SK-N-SH (cell line): ENCODE data around the gene OR6B3. TPM values are rescaled to one million over a fixed set of nuclear protein-coding genes. Genes with fewer than 3 reads are reported as not detected.
"Not testable (repeated sequence)": the region's sequence is repeated elsewhere in the genome, so short reads cannot be mapped to it uniquely, and the experiment has no call there.

Experiments used
- CTCF ChIA-PET: fragments of 300-600, 350-600 bp; formaldehyde crosslinking; extraction: SDS; loops from one replicate; lab custom pipeline; 2021; lab: Yijun Ruan, JAX
- POLR2A ChIA-PET: fragments of 350-600 bp; sonication (Branson Sonifier 250); formaldehyde crosslinking; extraction: SDS; loops from one replicate; lab custom pipeline; 2020; ENCODE audit warnings: antibody characterized with exemption, inconsistent platforms; lab: Yijun Ruan, JAX
- DNase-seq: peaks from one replicate; pipeline ENCODE4 v3.0.0; 2012
- H2AFZ ChIP-seq: fragments of 200-600 bp; sonication (generic); 2 replicates; pipeline ENCODE4 v1.8.1; 2016; ENCODE audit warnings: antibody characterized with exemption, mild to moderate bottlenecking, low read depth
- H3F3A ChIP-seq: fragments of 200-600 bp; sonication (generic); replicated peaks from 2 replicates; pipeline ENCODE3; 2016; ENCODE audit warnings: antibody characterized with exemption, mild to moderate bottlenecking; ENCODE audit not compliant: insufficient read depth
- H3K27ac ChIP-seq, 2 experiments: fragments of 200-500 bp in 1 of 2; fragments of 200-600 bp in 1 of 2; sonication (Bioruptor generic) in 1 of 2; sonication (generic), shearing (Covaris generic) in 1 of 2; 2 replicates each; pipeline versions ENCODE4 v1.5.1 to v1.6.1; 2014 to 2016; ENCODE audit warnings: low read depth in 2 of 2, inconsistent platforms in 1 of 2, low read length in 1 of 2, mild to moderate bottlenecking in 1 of 2, mixed read lengths in 1 of 2
- H3K27me3 ChIP-seq: fragments of 200-600 bp; sonication (generic), shearing (Covaris generic); 2 replicates; pipeline ENCODE4 v1.6.1; 2016; ENCODE audit warnings: mixed run types; ENCODE audit not compliant: insufficient read depth
- H3K36me3 ChIP-seq, 2 experiments: fragments of 200-500 bp in 1 of 2; fragments of 200-600 bp in 1 of 2; sonication (Bioruptor generic) in 1 of 2; sonication (generic) in 1 of 2; replicated peaks in 1 of 2; 2 replicates each; pipeline versions ENCODE3 to v1.5.1; 2014 to 2016; ENCODE audit warnings: low read length in 1 of 2, mild to moderate bottlenecking in 1 of 2; ENCODE audit not compliant: insufficient read depth in 2 of 2, control insufficient read depth in 1 of 2
- H3K4me1 ChIP-seq, 2 experiments: fragments of 200-500 bp in 1 of 2; fragments of 200-600 bp in 1 of 2; sonication (Bioruptor generic) in 1 of 2; sonication (generic), shearing (Covaris generic) in 1 of 2; 2 replicates each; pipeline versions ENCODE4 v1.5.1 to v1.6.1; 2014 to 2016; ENCODE audit warnings: low read depth in 1 of 2, low read length in 1 of 2, mixed run types in 1 of 2; ENCODE audit not compliant: insufficient read depth in 2 of 2, control insufficient read depth in 1 of 2
- H3K4me2 ChIP-seq: fragments of 200-600 bp; sonication (generic), shearing (Covaris generic); 2 replicates; pipeline ENCODE4 v1.6.1; 2017; ENCODE audit warnings: mixed run types
- H3K4me3 ChIP-seq, 2 experiments: fragments of 200-500 bp in 1 of 2; fragments of 200-600 bp in 1 of 2; sonication (Bioruptor generic) in 1 of 2; sonication (generic), shearing (Covaris generic) in 1 of 2; 2 replicates each; pipeline versions ENCODE4 v1.5.1 to v1.8.1; 2014 to 2016; ENCODE audit warnings: low read depth in 2 of 2, inconsistent platforms in 1 of 2, low read length in 1 of 2, mild to moderate bottlenecking in 1 of 2, mixed read lengths in 1 of 2, moderate library complexity in 1 of 2
- H3K79me2 ChIP-seq: fragments of 200-600 bp; sonication (generic); 2 replicates; pipeline ENCODE4 v1.8.1; 2017; ENCODE audit warnings: mild to moderate bottlenecking; ENCODE audit not compliant: insufficient read depth
- H3K9ac ChIP-seq: fragments of 200-600 bp; sonication (generic); 2 replicates; pipeline ENCODE4 v1.6.1; 2017; ENCODE audit warnings: mixed run types
- H3K9me2 ChIP-seq: fragments of 200-600 bp; sonication (generic); 2 replicates; pipeline ENCODE4 v1.6.1; 2017; ENCODE audit warnings: mixed run types
- H3K9me3 ChIP-seq: fragments of 200-600 bp; sonication (generic); 2 replicates; pipeline ENCODE4 v1.6.1; 2017; ENCODE audit warnings: mixed run types, mild to moderate bottlenecking, moderate library complexity
- H4K20me1 ChIP-seq: fragments of 200-600 bp; sonication (generic); 2 replicates; pipeline ENCODE4 v1.6.1; 2017; ENCODE audit warnings: mild to moderate bottlenecking, mixed run types; ENCODE audit not compliant: insufficient read depth
- EZH2phosphoT487 ChIP-seq: fragments of 200-600 bp; sonication (generic); IDR thresholded peaks from 2 replicates; pipeline ENCODE4 v1.6.1; 2017; ENCODE audit warnings: low read depth, mixed run types, mild to moderate bottlenecking, antibody characterized with exemption, moderate library complexity, borderline replicate concordance
- FOSL2 ChIP-seq: IDR thresholded peaks from 2 replicates; pipeline ENCODE4 v1.4.0; 2012; ENCODE audit warnings: low read depth, mild to moderate bottlenecking, moderate library complexity, borderline replicate concordance
- FOXJ3 ChIP-seq: sonication (generic); formaldehyde crosslinking; IDR thresholded peaks from 2 replicates; pipeline ENCODE4 v1.5.1; 2020; ENCODE audit warnings: mild to moderate bottlenecking, missing genetic modification reagents
- FOXM1 ChIP-seq: IDR thresholded peaks from 2 replicates; pipeline ENCODE4 v1.4.0; 2012; ENCODE audit warnings: low read depth, mild to moderate bottlenecking
- GABPA ChIP-seq: IDR thresholded peaks from 2 replicates; pipeline ENCODE4 v1.4.0; 2012; ENCODE audit warnings: low read depth, mild to moderate bottlenecking
- GATA2 ChIP-seq: sonication (generic); formaldehyde crosslinking; IDR thresholded peaks from 2 replicates; pipeline ENCODE4 v1.5.0; 2020; ENCODE audit warnings: mild to moderate bottlenecking, missing genetic modification reagents
- MXI1 ChIP-seq: IDR thresholded peaks from 2 replicates; pipeline ENCODE4 v1.6.1; 2012; ENCODE audit warnings: mild to moderate bottlenecking, low read depth, low read length, improper control_type of control experiment
- NRF1 ChIP-seq: IDR thresholded peaks from 2 replicates; pipeline ENCODE4 v1.6.1; 2012; ENCODE audit warnings: low read depth, mild to moderate bottlenecking, low read length
- RCOR1 ChIP-seq: fragments of 150-350 bp; IDR thresholded peaks from 2 replicates; pipeline ENCODE4 v1.6.1; 2017; ENCODE audit warnings: antibody characterized with exemption, low read length
- RFX5 ChIP-seq: IDR thresholded peaks from 2 replicates; pipeline ENCODE4 v1.6.1; 2012; ENCODE audit warnings: mild to moderate bottlenecking, improper control_type of control experiment, low read length
- RXRA ChIP-seq: IDR thresholded peaks from 2 replicates; pipeline ENCODE4 v1.4.0; 2012; ENCODE audit warnings: low read depth, mild to moderate bottlenecking, borderline replicate concordance
- SMC3 ChIP-seq: IDR thresholded peaks from 2 replicates; pipeline ENCODE4 v1.6.1; 2012; ENCODE audit warnings: low read depth, low read length, improper control_type of control experiment
- TAF1 ChIP-seq: IDR thresholded peaks from 2 replicates; pipeline ENCODE4 v1.6.1; 2012; ENCODE audit warnings: low read depth, mild to moderate bottlenecking, low read length, moderate library complexity, borderline replicate concordance
- TCF12 ChIP-seq: IDR thresholded peaks from 2 replicates; pipeline ENCODE4 v1.4.0; 2012
- WGBS: methylation state at CpG from one replicate; pipeline ENCODE4 v1.1.6; 2017; ENCODE audit warnings: low lambda C conversion rate; 5-methylcytosine and 5-hydroxymethylcytosine counted together
- polyA plus RNA-seq, 3 experiments: library from polyadenylated mRNA; depleted of rRNA; stranded (reverse); fragments of >200 nt; gene quantifications; 2 replicates each; pipeline ENCODE4 v1.2.3, GENCODE V29; 2012
- TF ChIP-seq, protein P1 (sequence below): IDR thresholded peaks from 2 replicates; pipeline ENCODE4 v1.4.0; 2012; ENCODE audit warnings: low read depth
- TF ChIP-seq, protein P2 (sequence below): IDR thresholded peaks from 2 replicates; pipeline ENCODE4 v1.6.1; 2012; ENCODE audit warnings: mild to moderate bottlenecking, low read depth, low read length, moderate library complexity
- TF ChIP-seq, protein P3 (sequence below): IDR thresholded peaks from 2 replicates; pipeline ENCODE4 v1.4.0; 2012; ENCODE audit warnings: low read depth, borderline replicate concordance
- TF ChIP-seq, protein P4 (sequence below): fragments of 150-350 bp; IDR thresholded peaks from 2 replicates; pipeline ENCODE4 v1.6.1; 2016; ENCODE audit warnings: mild to moderate bottlenecking, low read depth, low read length

OR6B3 gene
- polyA plus RNA-seq, 1 of the 3 experiments (the other 2 are of a cell fraction): not detected

DNA sequence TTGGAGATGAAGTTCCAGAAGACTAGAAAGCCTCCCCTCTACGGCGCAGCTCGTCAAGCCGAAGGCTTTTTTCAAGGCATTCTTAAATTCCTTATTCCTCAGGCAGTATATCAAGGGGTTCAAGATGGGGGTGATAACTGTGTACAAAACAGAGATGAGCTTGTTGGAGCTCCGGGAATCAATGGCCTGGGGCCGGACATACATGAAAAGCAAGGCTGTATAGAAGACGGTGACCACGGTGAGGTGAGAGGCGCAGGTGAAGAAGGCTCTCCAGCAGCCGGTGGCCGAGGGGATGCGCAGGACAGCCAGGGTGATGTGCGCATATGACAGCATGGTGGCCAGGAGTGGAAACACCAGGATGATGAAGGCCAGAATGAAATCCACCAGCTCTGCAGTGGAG lies 8.2 kb downstream of the OR6B3 start:
- Histone ChIP-seq H3K9ac (no peak overlapping the region), H3K36me3 (no peaks in the 10 kb centered on the region), H3K79me2 (no peaks in the 10 kb centered on the region), H3K9me3 (no peaks in the 10 kb centered on the region), H3K27me3 (peaks cover 26% of the 10 kb centered on the region; the same call in 1 of the 2 replicates), H3F3A (no peaks in the 10 kb centered on the region), H4K20me1 (no peaks in the 10 kb centered on the region), H3K4me1 (no peaks in the 10 kb centered on the region), H2AFZ (no peak overlapping the region), H3K4me2 (no peak overlapping the region), H3K27ac (no peak overlapping the region), H3K9me2 (no peaks in the 10 kb centered on the region), H3K4me3 (no peak overlapping the region)
- ChIA-PET POLR2A (no interaction called here), CTCF (interaction anchor here (0.7 to 1.7 kb wide), 4 partner anchors 23 to 105 kb away, joined by 3 to 8 read pairs (median 6); no protein-coding TSS in a partner anchor)
- 65% methylated on average over 13 of the region's 13 CpGs for WGBS
- TF ChIP-seq, protein P1, sequence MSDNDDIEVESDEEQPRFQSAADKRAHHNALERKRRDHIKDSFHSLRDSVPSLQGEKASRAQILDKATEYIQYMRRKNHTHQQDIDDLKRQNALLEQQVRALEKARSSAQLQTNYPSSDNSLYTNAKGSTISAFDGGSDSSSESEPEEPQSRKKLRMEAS: no peak
- TF ChIP-seq FOXM1 (no peak), RCOR1 (no peak), NRF1 (no peak), TAF1 (no peak), TCF12 (no peak), GABPA (no peak), SMC3 (no peak), GATA2 (CRISPR knock-in tag) (no peak), MXI1 (no peak), RFX5 (no peak), FOSL2 (no peak), FOXJ3 (CRISPR knock-in tag) (no peak), RXRA (no peak), EZH2phosphoT487 (no peak)
- TF ChIP-seq, protein P2, sequence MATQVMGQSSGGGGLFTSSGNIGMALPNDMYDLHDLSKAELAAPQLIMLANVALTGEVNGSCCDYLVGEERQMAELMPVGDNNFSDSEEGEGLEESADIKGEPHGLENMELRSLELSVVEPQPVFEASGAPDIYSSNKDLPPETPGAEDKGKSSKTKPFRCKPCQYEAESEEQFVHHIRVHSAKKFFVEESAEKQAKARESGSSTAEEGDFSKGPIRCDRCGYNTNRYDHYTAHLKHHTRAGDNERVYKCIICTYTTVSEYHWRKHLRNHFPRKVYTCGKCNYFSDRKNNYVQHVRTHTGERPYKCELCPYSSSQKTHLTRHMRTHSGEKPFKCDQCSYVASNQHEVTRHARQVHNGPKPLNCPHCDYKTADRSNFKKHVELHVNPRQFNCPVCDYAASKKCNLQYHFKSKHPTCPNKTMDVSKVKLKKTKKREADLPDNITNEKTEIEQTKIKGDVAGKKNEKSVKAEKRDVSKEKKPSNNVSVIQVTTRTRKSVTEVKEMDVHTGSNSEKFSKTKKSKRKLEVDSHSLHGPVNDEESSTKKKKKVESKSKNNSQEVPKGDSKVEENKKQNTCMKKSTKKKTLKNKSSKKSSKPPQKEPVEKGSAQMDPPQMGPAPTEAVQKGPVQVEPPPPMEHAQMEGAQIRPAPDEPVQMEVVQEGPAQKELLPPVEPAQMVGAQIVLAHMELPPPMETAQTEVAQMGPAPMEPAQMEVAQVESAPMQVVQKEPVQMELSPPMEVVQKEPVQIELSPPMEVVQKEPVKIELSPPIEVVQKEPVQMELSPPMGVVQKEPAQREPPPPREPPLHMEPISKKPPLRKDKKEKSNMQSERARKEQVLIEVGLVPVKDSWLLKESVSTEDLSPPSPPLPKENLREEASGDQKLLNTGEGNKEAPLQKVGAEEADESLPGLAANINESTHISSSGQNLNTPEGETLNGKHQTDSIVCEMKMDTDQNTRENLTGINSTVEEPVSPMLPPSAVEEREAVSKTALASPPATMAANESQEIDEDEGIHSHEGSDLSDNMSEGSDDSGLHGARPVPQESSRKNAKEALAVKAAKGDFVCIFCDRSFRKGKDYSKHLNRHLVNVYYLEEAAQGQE: no peak
- TF ChIP-seq, protein P3, sequence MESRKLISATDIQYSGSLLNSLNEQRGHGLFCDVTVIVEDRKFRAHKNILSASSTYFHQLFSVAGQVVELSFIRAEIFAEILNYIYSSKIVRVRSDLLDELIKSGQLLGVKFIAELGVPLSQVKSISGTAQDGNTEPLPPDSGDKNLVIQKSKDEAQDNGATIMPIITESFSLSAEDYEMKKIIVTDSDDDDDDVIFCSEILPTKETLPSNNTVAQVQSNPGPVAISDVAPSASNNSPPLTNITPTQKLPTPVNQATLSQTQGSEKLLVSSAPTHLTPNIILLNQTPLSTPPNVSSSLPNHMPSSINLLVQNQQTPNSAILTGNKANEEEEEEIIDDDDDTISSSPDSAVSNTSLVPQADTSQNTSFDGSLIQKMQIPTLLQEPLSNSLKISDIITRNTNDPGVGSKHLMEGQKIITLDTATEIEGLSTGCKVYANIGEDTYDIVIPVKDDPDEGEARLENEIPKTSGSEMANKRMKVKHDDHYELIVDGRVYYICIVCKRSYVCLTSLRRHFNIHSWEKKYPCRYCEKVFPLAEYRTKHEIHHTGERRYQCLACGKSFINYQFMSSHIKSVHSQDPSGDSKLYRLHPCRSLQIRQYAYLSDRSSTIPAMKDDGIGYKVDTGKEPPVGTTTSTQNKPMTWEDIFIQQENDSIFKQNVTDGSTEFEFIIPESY: no peak
- TF ChIP-seq, protein P4, sequence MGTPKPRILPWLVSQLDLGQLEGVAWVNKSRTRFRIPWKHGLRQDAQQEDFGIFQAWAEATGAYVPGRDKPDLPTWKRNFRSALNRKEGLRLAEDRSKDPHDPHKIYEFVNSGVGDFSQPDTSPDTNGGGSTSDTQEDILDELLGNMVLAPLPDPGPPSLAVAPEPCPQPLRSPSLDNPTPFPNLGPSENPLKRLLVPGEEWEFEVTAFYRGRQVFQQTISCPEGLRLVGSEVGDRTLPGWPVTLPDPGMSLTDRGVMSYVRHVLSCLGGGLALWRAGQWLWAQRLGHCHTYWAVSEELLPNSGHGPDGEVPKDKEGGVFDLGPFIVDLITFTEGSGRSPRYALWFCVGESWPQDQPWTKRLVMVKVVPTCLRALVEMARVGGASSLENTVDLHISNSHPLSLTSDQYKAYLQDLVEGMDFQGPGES: no peak
- DNase-seq: no peak

DNA sequence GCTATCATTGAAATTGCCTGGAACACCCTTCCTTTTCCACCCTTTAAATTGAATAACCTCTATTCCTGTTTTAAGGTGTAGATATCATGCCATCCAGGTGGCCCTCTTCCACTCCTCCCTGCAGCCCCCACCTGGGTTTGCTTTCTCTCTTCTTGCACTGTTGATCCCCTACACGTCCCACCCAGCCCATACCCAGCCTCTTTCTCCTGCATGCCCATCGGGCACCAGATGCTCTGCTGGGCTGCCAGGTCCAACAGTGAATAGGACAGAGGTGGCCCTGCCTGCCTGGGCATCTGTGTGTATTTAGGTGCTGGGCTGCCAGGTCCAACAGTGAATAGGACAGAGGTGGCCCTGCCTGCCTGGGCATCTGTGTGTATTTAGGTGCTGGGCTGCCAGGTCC lies 9.2 kb downstream of the OR6B3 start:
- WGBS: 0% methylated on average over 2 of the region's 2 CpGs
- POLR2A ChIA-PET: not testable (repeated sequence)

More for the DNA sequence above, 9.2 kb downstream of the OR6B3 start:
- H3K27ac ChIP-seq, H3F3A ChIP-seq, H4K20me1 ChIP-seq, DNase-seq, H3K36me3 ChIP-seq, H3K9me2 ChIP-seq, H2AFZ ChIP-seq, H3K9me3 ChIP-seq, H3K79me2 ChIP-seq, H3K4me3 ChIP-seq, H3K9ac ChIP-seq, H3K4me2 ChIP-seq, H3K4me1 ChIP-seq: not testable (repeated sequence)
- CTCF ChIA-PET: interaction anchor here (0.7 to 1.4 kb wide), 4 partner anchors 22 to 106 kb away, joined by 3 to 8 read pairs (median 4); no protein-coding TSS in a partner anchor
- H3K27me3 ChIP-seq: peaks cover 27% of the 10 kb centered on the region; the same call in 1 of the 2 replicates
